Transverse colon (tissue), 4 donors: ENCODE data around the gene KCNIP3. TPM values are rescaled to one million over a fixed set of nuclear protein-coding genes. Genes with fewer than 3 reads are reported as not detected.

Source experiments
- DNase-seq: peaks from one replicate; pipeline ENCODE4 v3.0.0-alpha.2; 2019
- H3K27ac ChIP-seq, 4 donors: fragments of 200-600 bp; sonication (generic); 2 replicates each; pipeline ENCODE4 v1.5.1; 2016 to 2018; ENCODE audit warnings: inconsistent platforms in 4 of 4
- H3K27me3 ChIP-seq: fragments of 200-600 bp; sonication (generic); 2 replicates; pipeline ENCODE4 v1.5.1; 2017; ENCODE audit warnings: inconsistent platforms
- H3K36me3 ChIP-seq, 4 donors: fragments of 200-600 bp; sonication (generic); 2 replicates each; pipeline ENCODE4 v1.5.1; 2017 to 2019; ENCODE audit warnings: inconsistent platforms in 4 of 4
- H3K4me1 ChIP-seq, 4 donors: fragments of 200-600 bp; sonication (generic); 2 replicates each; pipeline ENCODE4 v1.5.1; 2017 to 2020; ENCODE audit warnings: inconsistent platforms in 4 of 4
- H3K4me3 ChIP-seq, 4 donors: fragments of 200-600 bp; sonication (generic); 1 replicate in 1 of 4; 2 replicates in 3 of 4; pipeline versions ENCODE4 v1.5.1 to v1.6.1; 2017 to 2019; ENCODE audit warnings: inconsistent platforms in 4 of 4
- H3K9me3 ChIP-seq, 2 donors: fragments of 200-600 bp; sonication (generic); 2 replicates each; pipeline ENCODE4 v1.5.1; 2017 to 2019; ENCODE audit warnings: inconsistent platforms in 2 of 2
- EP300 ChIP-seq: sonication (generic); formaldehyde crosslinking; IDR thresholded peaks from one replicate; pipeline ENCODE4 v1.6.1; 2017; ENCODE audit warnings: antibody characterized with exemption, low read depth
- POLR2A ChIP-seq: fragments of 450-650 bp; IDR thresholded peaks from one replicate; pipeline ENCODE4 v1.6.1; 2016; ENCODE audit warnings: antibody characterized with exemption, mild to moderate bottlenecking, moderate library complexity
- POLR2AphosphoS5 ChIP-seq, 3 donors: sonication (generic); formaldehyde crosslinking; IDR thresholded peaks; one replicate each; pipeline ENCODE4 v1.6.1; 2016; ENCODE audit warnings: antibody characterized with exemption in 3 of 3
- WGBS, 2 donors: methylation state at CpG; one replicate each; pipeline ENCODE4 v1.1.5; 2018; ENCODE audit warnings: low coverage in 1 of 2; 5-methylcytosine and 5-hydroxymethylcytosine counted together
- in situ Hi-C, 4 donors: fragments of 200-750 bp; cut with MboI; loops; one replicate each; pipeline versions ENCODE4 v1.15.0 to v1.15.1; 2017; ENCODE audit warnings: low sequenced_read_pairs in 3 of 4, low pct_ligation_motif_present in 1 of 4, low pct_unique_long_range_greater_than_20kb in 1 of 4
- intact Hi-C: fragments of 100-400 bp; cut with DNase I; formaldehyde crosslinking; loops from one replicate; pipeline ENCODE4 v1.15.1; 2023; ENCODE audit warnings: low total_unique reads
- total RNA-seq, 4 donors: library from RNA; depleted of rRNA; stranded (reverse); fragments of >200 nt; gene quantifications; one replicate each; pipeline ENCODE4 v1.1.0, GENCODE V29; 2016
- TF ChIP-seq, protein P1 (sequence below), 5 experiments: fragments of 200-600 bp in 3 of 5; fragments of 450-650 bp in 2 of 5; sonication (generic) in 3 of 5; IDR thresholded peaks; 1 replicate in 2 of 5; 2 replicates in 3 of 5; pipeline ENCODE4 v1.5.1; 2016 to 2017; ENCODE audit warnings: antibody characterized with exemption in 5 of 5, inconsistent platforms in 3 of 5, mild to moderate bottlenecking in 2 of 5, moderate library complexity in 1 of 5

The KCNIP3 gene
- total RNA-seq, 4 donors from 2014 or later = 1.8 to 4.0 (median 2.2) TPM

DNA sequence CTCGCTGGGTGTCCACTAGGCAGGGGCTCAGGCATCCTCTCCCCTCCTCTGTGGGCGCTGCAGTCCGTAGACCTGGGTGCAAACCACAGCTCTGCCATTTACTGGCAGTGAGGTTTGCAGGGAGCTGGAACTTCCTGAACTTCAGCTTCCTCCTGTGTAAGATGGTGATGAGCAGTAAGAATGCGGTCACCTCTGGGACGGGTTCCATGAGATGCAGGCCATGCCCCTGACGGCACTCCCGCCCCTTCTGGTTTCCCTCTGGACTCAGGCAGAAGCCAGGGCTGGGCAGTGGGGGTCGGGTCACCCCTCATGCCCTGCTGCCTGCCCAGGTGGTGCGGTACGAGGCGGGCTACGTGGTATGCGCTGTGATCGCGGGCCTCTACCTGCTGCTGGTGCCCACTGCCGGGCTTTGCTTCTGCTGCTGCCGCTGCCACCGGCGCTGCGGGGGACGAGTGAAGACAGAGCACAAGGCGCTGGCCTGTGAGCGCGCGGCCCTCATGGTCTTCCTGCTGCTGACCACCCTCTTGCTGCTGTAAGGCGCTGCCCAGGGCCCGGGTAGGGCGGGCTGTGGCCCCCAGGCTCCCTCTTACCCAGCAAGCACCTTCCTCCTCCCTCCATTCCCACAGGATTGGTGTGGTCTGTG, 21.4 kb upstream of the KCNIP3 start:
- TF ChIP-seq POLR2A (peak; percentile 35), POLR2AphosphoS5 (IDR thresholded peaks at IDR 0.05) (peak in 1 of 3 donors; percentile 28)
- TF ChIP-seq, protein P1, sequence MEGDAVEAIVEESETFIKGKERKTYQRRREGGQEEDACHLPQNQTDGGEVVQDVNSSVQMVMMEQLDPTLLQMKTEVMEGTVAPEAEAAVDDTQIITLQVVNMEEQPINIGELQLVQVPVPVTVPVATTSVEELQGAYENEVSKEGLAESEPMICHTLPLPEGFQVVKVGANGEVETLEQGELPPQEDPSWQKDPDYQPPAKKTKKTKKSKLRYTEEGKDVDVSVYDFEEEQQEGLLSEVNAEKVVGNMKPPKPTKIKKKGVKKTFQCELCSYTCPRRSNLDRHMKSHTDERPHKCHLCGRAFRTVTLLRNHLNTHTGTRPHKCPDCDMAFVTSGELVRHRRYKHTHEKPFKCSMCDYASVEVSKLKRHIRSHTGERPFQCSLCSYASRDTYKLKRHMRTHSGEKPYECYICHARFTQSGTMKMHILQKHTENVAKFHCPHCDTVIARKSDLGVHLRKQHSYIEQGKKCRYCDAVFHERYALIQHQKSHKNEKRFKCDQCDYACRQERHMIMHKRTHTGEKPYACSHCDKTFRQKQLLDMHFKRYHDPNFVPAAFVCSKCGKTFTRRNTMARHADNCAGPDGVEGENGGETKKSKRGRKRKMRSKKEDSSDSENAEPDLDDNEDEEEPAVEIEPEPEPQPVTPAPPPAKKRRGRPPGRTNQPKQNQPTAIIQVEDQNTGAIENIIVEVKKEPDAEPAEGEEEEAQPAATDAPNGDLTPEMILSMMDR (IDR thresholded peaks at IDR 0.05) = no peak
- in situ Hi-C loops = no loop called here
- Histone ChIP-seq H3K27ac (peak overlapping the region; percentile 73 to 86 (median 80)), H3K36me3 (no peaks in the 10 kb centered on the region), H3K4me3 (peak overlapping the region in 3 of 4 donors; percentile 16 to 37 (median 33)), H3K9me3 (no peaks in the 10 kb centered on the region), H3K27me3 (no peaks in the 10 kb centered on the region), H3K4me1 (peaks cover 0 to 34% (median 28%) of the 10 kb centered on the region in 4 donors)
- intact Hi-C loops = no loop called here
- 71% methylated on average over 25 of the region's 28 CpGs; no CpG with 5 or more reads in 1 of the 2 donors for WGBS, 2 donors
- peak; percentile 47 for DNase-seq

DNA sequence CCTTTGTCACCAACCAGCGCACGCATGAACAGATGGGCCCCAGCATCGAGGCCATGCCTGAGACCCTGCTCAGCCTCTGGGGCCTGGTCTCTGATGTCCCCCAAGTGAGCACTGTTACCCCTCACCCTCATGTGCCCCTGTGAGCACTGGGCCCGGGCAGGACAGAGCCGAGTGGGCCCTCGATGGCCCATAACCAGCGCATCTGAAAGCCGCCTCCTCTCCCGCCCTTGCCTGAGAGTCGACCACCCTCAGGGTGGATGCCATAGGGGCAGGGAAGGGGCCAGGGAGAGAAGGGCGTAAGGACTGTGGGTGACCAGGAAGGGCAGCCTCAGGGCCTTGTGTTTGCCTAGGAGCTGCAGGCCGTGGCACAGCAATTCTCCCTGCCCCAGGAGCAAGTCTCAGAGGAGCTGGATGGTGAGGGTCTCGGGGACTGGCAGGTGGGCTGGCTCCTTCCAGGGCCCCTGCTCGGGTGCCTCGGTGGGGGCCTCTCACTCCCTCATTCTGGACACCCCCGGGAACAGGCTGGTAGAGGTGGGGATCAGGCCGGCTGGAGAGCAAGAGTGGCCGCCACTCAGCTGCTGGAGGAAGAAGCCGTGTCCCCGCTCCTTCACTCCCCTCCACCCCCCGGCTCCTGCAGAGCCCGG, 20.8 kb upstream of the KCNIP3 start:
- 72% methylated on average over 20 of the region's 22 CpGs; no CpG with 5 or more reads in 1 of the 2 donors for WGBS, 2 donors
- Histone ChIP-seq H3K27me3 (no peaks in the 10 kb centered on the region), H3K36me3 (no peaks in the 10 kb centered on the region), H3K4me3 (no peak overlapping the region), H3K27ac (peak overlapping the region; percentile 73 to 86 (median 80)), H3K4me1 (peaks cover 0 to 34% (median 28%) of the 10 kb centered on the region in 4 donors), H3K9me3 (no peaks in the 10 kb centered on the region)
- no peak for DNase-seq
- in situ Hi-C loops (no loop called here), intact Hi-C loops (no loop called here)
- TF ChIP-seq EP300 (no peak), POLR2A (no peak), POLR2AphosphoS5 (IDR thresholded peaks at IDR 0.05) (no peak)
- TF ChIP-seq, protein P1 (IDR thresholded peaks at IDR 0.05) = no peak

DNA sequence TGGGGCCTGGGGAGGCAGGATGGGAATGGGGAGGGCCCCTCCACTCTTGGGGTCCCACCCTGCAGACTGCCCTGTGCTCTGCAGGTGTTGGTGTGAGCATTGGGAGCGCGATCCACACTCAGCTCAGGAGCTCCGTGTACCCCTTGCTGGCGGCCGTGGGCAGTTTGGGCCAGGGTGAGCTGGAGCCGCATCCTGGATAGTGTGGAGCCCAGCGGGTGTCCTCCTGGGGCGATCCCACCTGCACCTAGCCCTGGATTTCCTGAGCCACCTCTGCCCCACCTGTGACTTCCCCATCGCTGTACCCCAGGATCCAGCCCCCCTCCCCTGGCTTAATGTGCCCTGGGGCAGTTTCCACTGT, 20.3 kb upstream of the KCNIP3 start:
- no peaks in the 10 kb centered on the region for H3K36me3 ChIP-seq
- H3K4me1 ChIP-seq = peaks cover 0 to 34% (median 28%) of the 10 kb centered on the region in 4 donors
- no peak overlapping the region for H3K4me3 ChIP-seq
- no peak for DNase-seq
- H3K27ac ChIP-seq = peak overlapping the region; percentile 46 to 86 (median 80)
- TF ChIP-seq, protein P1 (IDR thresholded peaks at IDR 0.05) = no peak
- TF ChIP-seq EP300 (no peak), POLR2AphosphoS5 (IDR thresholded peaks at IDR 0.05) (no peak), POLR2A (no peak)
- in situ Hi-C loops (no loop called here), intact Hi-C loops (no loop called here)
- H3K9me3 ChIP-seq = no peaks in the 10 kb centered on the region
- WGBS, 2 donors = 83% methylated on average over 9 of the region's 9 CpGs; no CpG with 5 or more reads in 1 of the 2 donors
- H3K27me3 ChIP-seq = no peaks in the 10 kb centered on the region

DNA sequence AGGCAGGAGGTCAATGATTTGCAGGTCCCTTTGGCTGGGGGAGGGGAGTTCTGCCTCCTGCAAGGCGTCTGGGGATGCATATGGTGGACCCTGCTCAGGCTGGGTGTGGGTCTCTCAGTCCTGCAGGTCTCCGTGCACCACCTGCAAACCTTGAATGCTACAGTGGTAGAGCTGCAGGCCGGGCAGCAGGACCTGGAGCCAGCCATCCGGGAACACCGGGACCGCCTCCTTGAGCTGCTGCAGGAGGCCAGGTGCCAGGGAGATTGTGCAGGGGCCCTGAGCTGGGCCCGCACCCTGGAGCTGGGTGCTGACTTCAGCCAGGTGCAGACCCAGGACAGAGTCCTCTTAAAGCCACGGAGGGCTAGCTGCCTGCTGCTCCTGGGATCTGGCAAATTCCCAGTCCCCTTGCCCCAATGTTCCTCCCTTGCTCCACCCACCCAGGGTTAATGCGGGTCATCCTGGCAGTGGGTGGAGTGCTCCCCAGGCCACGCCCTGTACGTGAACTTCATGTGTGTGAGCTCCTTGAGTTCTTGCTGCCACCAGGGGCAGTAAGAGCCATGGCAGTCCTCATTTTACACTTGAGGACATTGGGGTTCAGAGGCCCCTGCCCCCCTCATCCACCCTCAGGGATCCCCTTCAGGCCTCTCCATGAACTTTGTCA, 19.8 kb upstream of the KCNIP3 start:
- in situ Hi-C loops (no loop called here), intact Hi-C loops (no loop called here)
- peak; percentile 79 for DNase-seq
- TF ChIP-seq, protein P1 (IDR thresholded peaks at IDR 0.05) = peak; percentile 12 to 77 (median 43)
- peak; percentile 22 for TF ChIP-seq POLR2A
- no peak for TF ChIP-seq POLR2AphosphoS5 (IDR thresholded peaks at IDR 0.05)
- no peak for TF ChIP-seq EP300
- Histone ChIP-seq H3K4me1 (peaks cover 0 to 34% (median 28%) of the 10 kb centered on the region in 4 donors), H3K36me3 (no peaks in the 10 kb centered on the region), H3K27me3 (no peaks in the 10 kb centered on the region), H3K27ac (peak overlapping the region; percentile 46 to 86 (median 80)), H3K4me3 (no peak overlapping the region), H3K9me3 (no peaks in the 10 kb centered on the region)
- 76% methylated on average over 10 of the region's 11 CpGs; no CpG with 5 or more reads in 1 of the 2 donors for WGBS, 2 donors
